IgD-negative memory B cell (primary cell): ENCODE results near the gene CCDC160. TPM values are rescaled to one million over a fixed set of nuclear protein-coding genes. Genes with fewer than 3 reads are reported as not detected.
"Not testable (repeated sequence)": the region's sequence is repeated elsewhere in the genome, so short reads cannot be mapped to it uniquely, and the experiment has no call there.

Experiments used
- H3K27ac Mint-ChIP-seq, 3 donors: one replicate each; pipeline ENCODE4 v1.8.0; 2020 to 2022; ENCODE audit warnings: mild to moderate bottlenecking in 3 of 3, mixed read lengths in 3 of 3, moderate library complexity in 1 of 3
- H3K27me3 Mint-ChIP-seq: one replicate; pipeline ENCODE4 v1.8.0; 2021; ENCODE audit warnings: mixed read lengths
- H3K36me3 Mint-ChIP-seq: one replicate; pipeline ENCODE4 v1.8.0; 2020; ENCODE audit warnings: mild to moderate bottlenecking, mixed read lengths
- H3K4me1 Mint-ChIP-seq, 3 donors: one replicate each; pipeline ENCODE4 v1.8.0; 2020 to 2022; ENCODE audit warnings: mixed read lengths in 3 of 3, mild to moderate bottlenecking in 1 of 3
- H3K4me3 Mint-ChIP-seq, 4 donors: one replicate each; pipeline ENCODE4 v1.8.0; 2020 to 2022; ENCODE audit warnings: mild to moderate bottlenecking in 4 of 4, mixed read lengths in 4 of 4, moderate library complexity in 3 of 4
- H3K9me3 Mint-ChIP-seq, 3 donors: one replicate each; pipeline ENCODE4 v1.8.0; 2020 to 2021; ENCODE audit warnings: mixed read lengths in 3 of 3, mild to moderate bottlenecking in 1 of 3
- polyA plus RNA-seq: library from polyadenylated mRNA; unstranded; fragments of 300-500 nt; fragmentation: Illumina TruSeq; gene quantifications from one replicate; pipeline ENCODE4 v1.2.3, GENCODE V29; 2021

Gene CCDC160
- polyA plus RNA-seq = not detected

DNA sequence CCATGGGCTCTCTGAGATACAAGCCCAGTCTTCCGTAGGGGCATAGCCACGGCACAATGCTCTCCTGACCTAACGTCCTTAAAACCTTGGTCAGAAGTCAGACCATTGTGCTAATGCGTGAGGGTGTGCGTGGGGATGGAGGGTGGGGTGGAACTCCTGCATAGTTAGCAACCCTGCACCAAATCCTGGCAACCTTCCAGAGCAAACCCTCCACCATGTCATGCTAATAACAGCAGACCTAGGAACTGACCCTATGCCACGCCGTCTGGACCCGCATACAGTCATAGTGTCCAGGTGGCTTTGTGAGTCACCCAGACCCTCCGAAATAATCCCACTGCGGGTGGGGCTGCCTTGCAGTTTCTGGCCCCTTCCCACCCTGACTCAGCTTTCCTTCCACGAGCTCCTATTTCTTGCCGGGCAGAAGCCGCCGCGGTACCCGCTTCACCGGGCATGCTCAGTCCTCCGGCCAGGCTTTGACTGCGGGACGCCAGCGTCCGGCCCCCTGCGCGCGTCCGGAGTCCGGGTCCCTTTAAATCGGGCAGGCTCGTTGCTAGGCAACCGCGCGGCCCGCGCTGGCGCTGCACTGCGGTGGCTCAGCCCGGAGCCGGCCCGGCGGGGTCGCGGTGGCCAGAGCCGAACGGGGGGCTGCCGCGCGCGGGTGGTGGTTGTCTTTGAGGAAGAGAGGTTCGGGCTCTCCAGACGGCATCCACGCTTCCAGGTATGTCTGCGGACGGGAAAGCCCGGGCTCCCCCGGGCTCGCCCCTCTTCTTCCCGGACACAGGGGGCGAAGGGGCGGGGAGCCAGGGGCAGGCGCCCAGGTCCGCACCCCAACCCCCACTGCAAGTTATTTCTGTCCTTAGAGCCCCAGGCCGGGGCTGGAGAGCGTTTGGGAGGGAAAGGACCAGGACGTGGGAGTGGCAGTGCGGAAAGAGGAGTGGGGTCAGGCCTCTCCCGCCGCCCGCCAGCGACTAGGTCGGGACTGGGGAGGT is at the start of gene CCDC160:
Gene CCDC160, plus strand, starts transcription at position 557 of the 989 bp plus-strand sequence. CDS start 7,619 bp downstream, outside the sequence.
- Mint-ChIP-seq H3K36me3 (no peaks in the 10 kb centered on the region), H3K9me3 (no peaks in the 10 kb centered on the region), H3K4me3 (peak within 1 kb of the TSS in 2 of 4 donors; percentile 16 to 73), H3K27me3 (peaks cover 12% of the 10 kb centered on the region), H3K4me1 (peaks cover 0 to 6% (median 0%) of the 10 kb centered on the region in 3 donors), H3K27ac (no peak within 1 kb of the TSS)

DNA sequence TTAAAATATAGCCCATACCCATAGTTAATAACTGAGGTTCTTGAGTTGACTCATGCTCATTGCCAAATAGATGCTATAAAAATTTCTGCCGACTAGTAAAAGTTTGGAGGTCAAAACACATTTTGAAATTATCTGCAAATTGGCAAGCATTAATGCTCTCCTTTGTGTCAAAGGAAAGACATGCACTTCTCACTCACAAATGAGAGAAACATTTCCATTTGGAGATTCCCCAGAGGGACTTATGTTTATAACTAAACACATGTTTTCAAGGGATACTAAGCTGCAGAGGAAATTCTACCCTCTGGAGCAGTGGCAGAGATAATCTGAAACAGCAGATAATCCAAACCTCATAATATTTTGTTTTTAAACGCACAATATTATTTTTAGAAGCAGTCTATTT is 45.7 kb upstream of the CCDC160 start:
- Mint-ChIP-seq H3K4me1 (peaks cover 5 to 7% (median 6%) of the 10 kb centered on the region in 3 donors), H3K36me3 (no peaks in the 10 kb centered on the region), H3K4me3 (no peak overlapping the region), H3K27me3 (peaks cover 10% of the 10 kb centered on the region), H3K27ac (no peak overlapping the region), H3K9me3 (no peaks in the 10 kb centered on the region)

DNA sequence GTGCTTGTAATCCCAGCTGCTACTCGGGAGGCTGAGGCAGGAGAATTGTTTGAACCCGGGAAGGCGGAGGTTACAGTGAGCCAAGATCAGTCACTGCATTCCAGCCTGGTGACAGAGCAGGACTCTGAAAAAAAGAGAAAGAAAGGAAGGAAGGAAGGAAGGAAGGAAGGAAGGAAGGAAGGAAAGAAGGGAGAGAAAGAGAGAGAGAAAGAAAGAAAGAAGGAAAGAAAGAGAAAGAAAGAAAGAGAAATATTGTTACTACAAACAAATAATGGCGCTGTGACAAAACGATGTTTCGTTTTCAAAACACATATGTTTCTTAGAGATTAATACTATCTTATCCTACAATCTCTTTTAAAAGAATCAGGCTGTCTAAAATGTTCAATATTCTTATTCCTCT is 42.1 kb upstream of the CCDC160 start:
- Mint-ChIP-seq H3K27me3 (peaks cover 2% of the 10 kb centered on the region), H3K9me3 (peaks cover 0 to 4% (median 3%) of the 10 kb centered on the region in 3 donors), H3K4me3 (no peak overlapping the region), H3K4me1 (no peaks in the 10 kb centered on the region), H3K36me3 (no peaks in the 10 kb centered on the region), H3K27ac (no peak overlapping the region)

DNA sequence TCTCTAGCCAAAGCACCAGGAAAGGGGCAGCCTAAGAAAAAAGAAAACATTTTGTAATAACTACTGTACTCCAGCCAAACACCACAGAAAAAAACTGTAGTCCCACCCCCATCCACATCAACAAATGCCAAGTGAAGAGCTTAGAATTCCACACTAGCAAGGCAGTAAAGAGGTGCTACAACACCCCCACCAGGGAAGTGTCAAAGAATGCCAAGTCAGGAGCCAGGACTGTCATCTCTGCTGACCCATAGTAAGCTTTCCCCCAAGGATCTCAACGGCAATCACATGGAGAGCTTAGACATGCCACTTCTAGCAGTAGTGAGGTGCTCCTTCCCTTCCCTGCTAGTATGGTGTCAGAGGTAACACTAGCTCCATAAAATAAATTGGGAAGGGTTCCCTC is 34.4 kb upstream of the CCDC160 start:
- H3K4me3 Mint-ChIP-seq = no peak overlapping the region
- H3K36me3 Mint-ChIP-seq = no peaks in the 10 kb centered on the region
- no peaks in the 10 kb centered on the region for H3K4me1 Mint-ChIP-seq
- no peak overlapping the region for H3K27ac Mint-ChIP-seq
- H3K9me3 Mint-ChIP-seq = peaks cover 0 to 3% (median 0%) of the 10 kb centered on the region in 3 donors
- H3K27me3 Mint-ChIP-seq = peaks cover 8% of the 10 kb centered on the region

DNA sequence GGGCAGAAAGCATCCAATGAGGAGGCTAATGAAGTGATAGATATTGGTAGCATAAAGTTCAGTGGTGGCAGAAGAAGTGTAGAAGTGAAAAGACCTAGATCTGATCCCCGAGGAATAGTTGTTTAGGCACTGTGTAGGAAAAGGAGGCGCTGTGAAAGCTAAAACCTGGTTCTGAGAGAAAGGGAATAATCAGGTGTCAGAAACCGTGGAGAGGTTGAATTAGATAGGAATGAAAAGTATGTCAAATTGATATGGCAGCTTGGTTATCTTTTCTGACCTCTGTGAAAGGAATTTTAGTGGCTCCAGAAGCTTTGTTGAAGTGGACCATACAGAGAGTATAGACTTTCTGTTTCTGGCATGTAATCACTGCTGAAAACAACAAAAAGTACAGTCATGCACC is 30.8 kb upstream of the CCDC160 start:
- H3K4me3 Mint-ChIP-seq = no peak overlapping the region
- H3K27ac Mint-ChIP-seq = no peak overlapping the region
- H3K9me3 Mint-ChIP-seq = peaks cover 0 to 4% (median 3%) of the 10 kb centered on the region in 3 donors
- no peaks in the 10 kb centered on the region for H3K36me3 Mint-ChIP-seq
- peaks cover 4% of the 10 kb centered on the region for H3K27me3 Mint-ChIP-seq
- no peaks in the 10 kb centered on the region for H3K4me1 Mint-ChIP-seq

DNA sequence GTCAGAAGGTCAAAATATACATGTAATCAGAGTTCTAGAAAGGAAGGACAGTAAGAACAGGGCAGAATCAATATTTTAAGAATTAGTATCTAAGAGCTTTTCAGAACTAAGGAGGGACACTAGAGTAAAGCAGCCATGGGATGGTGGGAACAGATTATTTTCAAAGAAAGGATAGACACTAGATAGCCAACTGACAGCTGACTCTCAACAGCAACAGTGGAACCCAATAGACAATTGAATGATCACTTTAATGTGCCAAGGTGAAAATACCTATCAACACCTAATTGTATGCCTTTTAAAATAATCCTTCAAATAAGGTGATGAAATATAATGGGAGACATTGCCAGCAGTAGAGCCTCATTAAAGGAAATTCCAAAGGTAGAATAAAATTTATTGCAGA is 26.5 kb upstream of the CCDC160 start:
- peak overlapping the region in 1 of 4 donors; percentile 7 for H3K4me3 Mint-ChIP-seq
- H3K4me1 Mint-ChIP-seq = no peaks in the 10 kb centered on the region
- no peaks in the 10 kb centered on the region for H3K36me3 Mint-ChIP-seq

DNA sequence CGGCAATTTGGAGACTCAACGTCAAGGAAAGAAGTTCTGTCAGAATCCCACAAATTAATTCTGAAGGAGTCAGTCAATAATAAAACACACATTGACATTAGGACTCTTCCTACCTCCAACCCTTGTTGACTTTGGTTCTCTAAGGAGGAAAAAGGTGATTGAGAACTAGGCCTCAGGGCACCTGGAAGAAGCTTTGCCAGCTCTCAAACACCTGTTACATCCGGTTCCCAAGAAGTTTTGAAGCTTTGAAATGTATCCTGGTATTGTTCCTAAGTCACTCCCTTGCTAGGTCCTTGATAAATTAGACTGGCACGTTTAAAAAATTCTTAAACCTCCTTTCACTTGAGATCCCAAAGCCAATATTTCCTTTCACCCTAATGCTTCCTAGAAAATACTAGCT is 1.7 kb upstream of the CCDC160 start:
- Mint-ChIP-seq H3K36me3 (no peaks in the 10 kb centered on the region), H3K9me3 (no peaks in the 10 kb centered on the region), H3K4me3 (no peak overlapping the region), H3K4me1 (peaks cover 0 to 6% (median 0%) of the 10 kb centered on the region in 3 donors), H3K27ac (no peak overlapping the region), H3K27me3 (peaks cover 10% of the 10 kb centered on the region)

More for the DNA sequence above, 26.5 kb upstream of the CCDC160 start:
- Mint-ChIP-seq H3K27ac (no peak overlapping the region), H3K9me3 (peaks cover 0 to 6% (median 4%) of the 10 kb centered on the region in 3 donors), H3K27me3 (peaks cover 4% of the 10 kb centered on the region)

DNA sequence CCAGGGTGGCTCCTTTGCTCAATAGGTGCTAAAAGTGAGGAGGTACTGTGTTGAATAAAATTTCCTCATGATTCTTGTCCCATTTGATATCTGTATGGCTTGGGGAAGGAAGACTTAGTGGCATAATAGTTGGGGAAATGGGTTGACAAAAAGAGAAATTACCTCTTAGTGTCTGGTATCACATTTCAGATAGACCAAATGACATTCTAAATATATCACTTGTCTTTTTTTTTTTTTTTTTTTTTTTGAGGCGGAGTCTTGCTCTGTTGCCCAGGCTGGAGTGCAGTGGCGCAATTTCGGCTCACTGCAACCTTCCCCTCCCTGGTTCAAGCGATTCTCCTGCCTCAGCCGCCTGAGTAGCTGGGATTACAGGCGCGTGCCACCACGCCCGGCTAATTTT is 1.2 kb downstream of the CCDC160 start:
- not testable (repeated sequence) for H3K36me3 Mint-ChIP-seq, H3K4me3 Mint-ChIP-seq, H3K4me1 Mint-ChIP-seq, H3K27ac Mint-ChIP-seq, H3K9me3 Mint-ChIP-seq
- peaks cover 10% of the 10 kb centered on the region for H3K27me3 Mint-ChIP-seq

DNA sequence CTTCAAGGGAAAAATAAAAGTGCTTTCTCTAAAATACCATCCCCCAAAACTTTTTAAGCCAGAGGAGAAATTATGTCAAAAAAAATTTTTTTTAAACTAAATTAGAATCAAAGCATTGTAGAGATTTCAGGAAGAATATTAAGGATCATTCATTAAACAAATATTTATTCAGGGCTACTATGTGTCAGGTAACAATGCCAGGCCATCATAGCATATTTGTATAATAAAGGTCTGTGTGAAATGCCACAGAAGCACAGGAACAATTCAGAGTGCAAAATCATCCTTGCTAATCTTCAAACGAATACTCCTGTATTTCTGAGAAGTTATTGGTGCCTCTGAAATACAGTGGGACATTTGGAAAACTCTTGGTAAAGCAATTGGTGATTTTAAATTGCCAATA is 2.0 kb downstream of the CCDC160 start:
- H3K4me1 Mint-ChIP-seq = peaks cover 0 to 6% (median 0%) of the 10 kb centered on the region in 3 donors
- H3K4me3 Mint-ChIP-seq = no peak overlapping the region
- no peaks in the 10 kb centered on the region for H3K36me3 Mint-ChIP-seq
- H3K27ac Mint-ChIP-seq = no peak overlapping the region
- H3K27me3 Mint-ChIP-seq = peaks cover 10% of the 10 kb centered on the region
- H3K9me3 Mint-ChIP-seq = no peaks in the 10 kb centered on the region

DNA sequence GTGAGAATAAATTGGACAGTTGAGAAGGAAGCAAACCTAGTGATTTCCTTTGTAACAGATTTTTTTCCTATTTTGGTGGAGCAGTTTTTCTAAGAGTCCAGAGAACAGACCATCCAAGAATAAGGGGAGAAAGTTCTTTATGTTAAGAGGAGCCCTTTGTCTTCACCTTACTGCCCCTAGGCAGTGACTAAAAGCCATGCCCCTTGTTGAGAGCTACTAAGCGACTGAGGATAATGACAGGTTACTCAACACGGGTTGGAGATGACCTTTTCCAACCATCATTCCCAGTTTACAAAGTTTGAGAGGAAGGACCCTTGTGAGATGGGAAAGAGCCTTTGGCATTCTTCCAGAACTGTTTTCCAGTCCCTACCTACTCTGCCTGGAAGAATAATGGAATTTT is 3.2 kb downstream of the CCDC160 start:
- H3K4me3 Mint-ChIP-seq = no peak overlapping the region
- H3K27me3 Mint-ChIP-seq = peaks cover 10% of the 10 kb centered on the region
- H3K4me1 Mint-ChIP-seq = peaks cover 0 to 6% (median 0%) of the 10 kb centered on the region in 3 donors
- H3K27ac Mint-ChIP-seq = no peak overlapping the region
- H3K36me3 Mint-ChIP-seq = no peaks in the 10 kb centered on the region
- H3K9me3 Mint-ChIP-seq = no peaks in the 10 kb centered on the region

DNA sequence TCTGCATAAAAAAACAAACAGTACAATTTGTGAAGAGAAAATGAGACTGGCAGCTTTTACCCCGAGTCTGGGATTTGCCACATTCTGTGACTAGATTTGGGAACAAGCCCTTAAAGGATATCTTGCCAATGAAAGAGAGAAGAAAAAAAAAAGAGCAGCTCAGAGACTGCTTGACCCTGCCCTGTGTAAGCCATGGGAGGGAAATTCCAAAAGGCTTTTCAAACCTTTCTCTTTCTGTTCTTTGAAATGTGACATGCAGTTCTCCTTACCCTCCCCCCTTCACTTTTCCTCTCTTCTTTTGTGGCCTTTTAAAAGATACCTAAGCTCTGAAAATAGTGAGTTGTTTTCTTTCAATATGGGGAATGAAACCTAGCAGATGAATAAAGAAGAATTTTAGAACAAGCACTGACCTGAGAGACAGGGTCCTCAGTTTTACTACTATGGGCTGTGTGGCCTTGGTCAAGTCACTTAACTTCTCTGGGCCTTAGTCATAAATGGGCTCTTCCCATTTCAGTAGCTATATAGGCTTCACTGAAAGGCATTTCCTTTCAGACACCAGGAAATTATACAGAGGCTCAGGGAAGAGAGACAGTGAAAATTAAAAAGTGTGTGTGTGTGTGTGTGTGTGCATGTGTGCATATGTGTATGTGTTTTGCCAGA is 5.1 kb downstream of the CCDC160 start:
- Mint-ChIP-seq H3K27me3 (peaks cover 8% of the 10 kb centered on the region), H3K36me3 (no peaks in the 10 kb centered on the region), H3K4me3 (no peak overlapping the region), H3K9me3 (no peaks in the 10 kb centered on the region), H3K4me1 (peaks cover 0 to 6% (median 0%) of the 10 kb centered on the region in 3 donors), H3K27ac (no peak overlapping the region)

DNA sequence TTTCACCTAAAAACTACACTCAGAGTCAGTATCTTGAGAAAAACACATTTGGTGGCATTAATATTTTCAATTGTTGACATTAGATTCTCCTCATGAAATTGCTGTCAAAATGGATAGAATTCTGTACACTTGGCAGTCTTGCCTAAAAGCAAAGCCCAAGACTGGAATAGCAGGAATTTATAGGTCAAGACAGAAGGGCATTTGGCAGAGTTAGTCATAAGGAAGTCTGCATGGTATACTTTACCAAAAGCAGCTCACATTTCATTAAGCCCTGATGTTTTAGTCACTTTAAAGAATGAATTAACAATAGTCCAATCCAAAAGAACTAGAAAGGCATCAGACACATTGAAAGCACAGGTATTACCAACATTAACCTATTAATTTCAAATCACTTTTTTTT is 7.1 kb downstream of the CCDC160 start:
- Mint-ChIP-seq H3K9me3 (no peaks in the 10 kb centered on the region), H3K36me3 (no peaks in the 10 kb centered on the region), H3K4me3 (no peak overlapping the region), H3K4me1 (no peaks in the 10 kb centered on the region), H3K27me3 (peaks cover 3% of the 10 kb centered on the region), H3K27ac (no peak overlapping the region)

DNA sequence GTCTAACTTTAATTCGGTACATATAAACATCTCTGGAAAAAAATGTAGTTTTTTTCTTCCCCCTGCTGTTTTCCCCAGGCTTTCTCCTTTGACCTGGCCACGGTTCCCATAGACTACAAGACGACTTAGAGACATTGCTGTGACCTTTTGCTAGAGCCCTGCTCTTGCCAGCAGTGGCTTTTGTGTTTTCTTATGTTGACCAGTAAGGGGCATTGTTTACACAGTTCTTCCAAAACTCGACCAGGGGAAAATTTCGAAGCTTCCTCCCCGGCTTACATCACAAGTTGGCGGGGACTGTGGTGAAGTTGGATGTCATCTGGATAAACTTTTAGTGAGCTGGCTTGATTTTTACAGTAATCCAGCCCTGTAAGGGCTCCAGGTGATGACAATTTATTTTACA is 9.3 kb downstream of the CCDC160 start:
- Mint-ChIP-seq H3K4me3 (no peak overlapping the region), H3K36me3 (no peaks in the 10 kb centered on the region), H3K4me1 (no peaks in the 10 kb centered on the region), H3K9me3 (no peaks in the 10 kb centered on the region), H3K27ac (no peak overlapping the region), H3K27me3 (peaks cover 5% of the 10 kb centered on the region)

DNA sequence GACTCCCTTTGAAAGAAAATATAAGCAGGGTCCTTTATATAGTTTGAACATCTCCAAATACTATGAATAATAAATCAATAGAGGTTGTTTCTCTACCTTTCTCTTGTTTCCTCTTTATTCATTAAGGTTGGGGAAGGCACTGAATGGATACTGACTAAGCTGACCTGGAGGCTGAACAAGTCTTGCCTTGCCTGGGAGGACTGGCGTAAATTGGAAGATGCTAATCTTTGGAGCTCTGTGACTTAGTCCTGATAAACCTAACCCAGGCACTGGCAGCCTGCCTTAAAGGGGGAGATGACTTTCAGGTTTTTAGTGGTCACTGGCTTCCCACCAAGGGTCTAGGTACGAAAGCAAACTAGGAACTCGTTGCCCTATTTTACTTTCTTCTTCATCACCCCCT is 10.5 kb downstream of the CCDC160 start:
- H3K27ac Mint-ChIP-seq = no peak overlapping the region
- no peak overlapping the region for H3K4me3 Mint-ChIP-seq

DNA sequence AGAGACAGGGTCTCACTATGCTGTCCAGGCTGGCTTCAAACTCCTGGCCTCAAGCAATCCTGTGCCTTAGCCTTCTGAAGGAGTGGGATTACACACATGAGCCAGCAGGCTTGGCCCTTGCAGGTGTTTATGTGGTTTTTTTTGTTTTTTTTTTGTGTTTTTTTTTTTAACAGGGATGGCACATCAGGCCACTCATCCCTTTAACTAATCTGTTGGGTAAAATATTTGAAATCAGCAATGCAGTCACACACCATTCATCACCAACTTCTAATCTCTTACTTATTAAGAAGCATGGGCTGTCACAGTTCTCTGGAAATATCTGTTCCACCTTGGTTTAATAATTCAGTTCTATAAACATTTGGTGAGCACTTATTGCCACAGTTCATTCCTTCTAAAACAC is 12.3 kb downstream of the CCDC160 start:
- Mint-ChIP-seq H3K4me1 (no peaks in the 10 kb centered on the region), H3K27ac (no peak overlapping the region), H3K36me3 (no peaks in the 10 kb centered on the region), H3K4me3 (no peak overlapping the region), H3K27me3 (peaks cover 3% of the 10 kb centered on the region), H3K9me3 (no peaks in the 10 kb centered on the region)

More for the DNA sequence above, 10.5 kb downstream of the CCDC160 start:
- H3K36me3 Mint-ChIP-seq = no peaks in the 10 kb centered on the region
- no peaks in the 10 kb centered on the region for H3K9me3 Mint-ChIP-seq
- peaks cover 3% of the 10 kb centered on the region for H3K27me3 Mint-ChIP-seq
- no peaks in the 10 kb centered on the region for H3K4me1 Mint-ChIP-seq
